HK-2 (cell line): ENCODE data around the gene MB21D2.

Experiments used
- DNase-seq: peaks from one replicate; pipeline ENCODE4 v3.0.0-alpha.2; 2018; ENCODE audit not compliant: unreplicated experiment

Gene MB21D2

DNA sequence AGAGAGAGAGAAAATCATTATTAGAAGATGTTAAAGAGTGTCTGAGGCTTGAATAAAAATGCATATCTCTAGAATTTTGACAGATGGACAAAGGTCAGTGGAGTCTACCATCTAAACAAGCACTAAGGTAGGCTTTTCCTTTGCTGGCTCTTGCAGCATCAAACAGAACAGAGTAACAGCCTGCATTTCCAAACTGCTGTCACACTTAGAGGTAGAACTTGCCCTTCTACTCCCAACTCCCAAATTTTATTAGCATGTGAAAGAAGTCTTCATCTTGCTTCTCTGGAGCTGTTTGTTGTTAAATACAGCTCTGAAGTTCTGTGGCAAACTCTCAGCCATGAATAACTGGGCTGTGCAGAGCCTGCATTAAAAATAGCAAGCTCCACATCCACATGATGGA lies 4.1 kb upstream of the MB21D2 start:
- DNase-seq: no peak

DNA sequence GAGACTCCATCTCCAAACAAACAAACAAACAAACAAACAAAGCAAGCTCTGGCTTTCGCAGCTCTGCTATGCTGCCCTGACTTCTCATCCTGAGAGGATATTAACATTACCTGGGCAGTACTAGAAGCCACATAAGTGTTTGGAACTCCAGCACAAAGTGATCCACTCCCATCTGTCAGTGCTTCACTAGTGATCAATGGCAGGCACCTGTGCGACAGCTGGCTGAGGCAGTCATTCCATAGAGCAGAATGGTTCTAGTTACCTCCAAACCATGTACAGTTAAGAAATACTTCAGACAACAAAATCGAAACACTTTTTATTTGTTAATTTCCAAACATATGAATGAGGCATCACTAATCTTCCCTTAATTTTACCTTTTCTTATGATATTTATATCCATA lies 2.8 kb upstream of the MB21D2 start:
- no peak for DNase-seq

DNA sequence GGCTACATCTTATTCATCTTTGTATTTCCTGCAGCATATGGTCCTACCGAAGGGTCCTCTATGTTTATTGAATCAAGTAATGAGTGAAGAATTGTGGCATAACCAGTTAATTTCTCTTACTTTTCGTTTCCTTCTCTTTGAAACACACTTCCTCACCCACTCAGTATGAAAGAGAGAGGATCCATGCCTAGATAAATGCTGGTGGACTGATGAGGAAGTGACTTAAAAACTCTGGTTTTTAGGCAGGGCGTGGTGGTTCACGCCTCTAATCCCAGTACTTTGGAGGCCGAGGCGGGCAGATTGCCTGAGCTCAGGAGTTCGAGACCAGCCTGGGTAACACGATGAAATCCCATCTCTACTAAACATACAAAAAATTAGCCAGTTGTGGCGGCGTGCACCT lies 2.2 kb upstream of the MB21D2 start:
- DNase-seq: no peak

GRCh38 chr3:192918275-192918588 lies 576 bp upstream of the MB21D2 start:
- no peak for DNase-seq

- DNase-seq: peak; percentile 68
Observed at GRCh38 chr3:192917028-192917403, 640 bp downstream of the MB21D2 start.

- peak; percentile 64 for DNase-seq
Observed at GRCh38 chr3:192916371-192917027, 1.2 kb downstream of the MB21D2 start.

- DNase-seq: no peak
Observed at GRCh38 chr3:192915722-192916121, 1.9 kb downstream of the MB21D2 start.

GRCh38 chr3:192915304-192915703 lies 2.4 kb downstream of the MB21D2 start:
- DNase-seq: no peak

DNA sequence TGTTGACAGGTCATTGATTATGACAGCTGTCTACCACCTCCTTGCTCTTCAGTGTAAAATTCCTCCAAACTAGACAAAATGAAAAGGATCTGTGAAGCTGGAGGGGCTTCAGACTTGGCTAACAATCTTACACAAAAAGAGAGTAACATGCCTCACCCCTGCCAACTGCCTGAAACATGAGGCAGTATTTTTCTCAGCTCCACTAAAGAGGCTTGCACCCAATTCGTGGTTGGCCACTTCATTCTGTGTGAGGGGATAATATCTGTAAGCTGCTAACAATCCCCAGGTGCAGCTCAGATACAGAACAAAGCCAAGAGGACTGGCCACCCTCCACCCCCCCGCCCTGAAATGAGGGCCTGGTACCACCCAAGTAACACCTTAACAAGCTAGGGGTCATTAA lies 2.8 kb downstream of the MB21D2 start:
- DNase-seq: no peak

DNA sequence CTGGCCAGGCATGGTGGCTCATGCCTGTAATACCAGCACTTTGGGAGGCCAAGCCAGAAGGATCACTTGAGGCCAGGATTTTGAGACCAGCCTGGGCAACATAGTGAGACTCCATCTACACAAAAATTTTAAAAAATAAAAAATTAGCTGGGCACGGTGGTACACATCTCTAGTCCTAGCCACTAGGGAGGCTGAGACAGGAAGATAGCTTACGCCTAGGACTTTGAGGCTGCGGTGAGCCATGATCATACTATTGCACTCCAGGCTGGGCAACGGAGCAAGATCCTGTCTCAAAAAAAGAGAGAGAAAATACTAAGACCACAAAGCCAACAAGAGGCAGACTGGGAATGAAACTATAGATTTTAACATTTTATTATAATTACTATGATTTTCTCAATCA lies 4.1 kb downstream of the MB21D2 start:
- no peak for DNase-seq

DNA sequence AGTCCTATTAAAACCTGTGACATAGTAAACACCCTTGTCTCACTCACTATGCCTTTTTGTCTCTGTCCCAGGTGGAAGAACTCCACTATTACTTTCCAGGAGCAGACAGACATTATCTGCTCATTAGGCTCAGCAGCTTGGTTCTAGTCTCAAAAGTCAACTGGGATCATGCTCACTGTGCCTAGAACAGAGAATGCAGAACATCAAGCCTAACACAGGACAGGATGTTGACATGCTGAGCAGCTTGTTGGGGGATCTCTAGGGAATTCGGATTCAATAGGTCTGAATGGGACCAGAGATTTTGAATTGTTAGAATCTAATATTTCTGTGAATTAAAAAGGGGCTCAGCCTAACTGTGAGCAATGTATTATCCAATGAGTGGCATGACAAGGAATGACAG lies 6.4 kb downstream of the MB21D2 start:
- DNase-seq: no peak

- no peak for DNase-seq
Observed at GRCh38 chr3:192907784-192908183, 9.9 kb downstream of the MB21D2 start.

- DNase-seq: no peak
Observed at GRCh38 chr3:192906940-192907339, 10.7 kb downstream of the MB21D2 start.

GRCh38 chr3:192905980-192906678 lies 11.5 kb downstream of the MB21D2 start:
- DNase-seq: no peak

DNA sequence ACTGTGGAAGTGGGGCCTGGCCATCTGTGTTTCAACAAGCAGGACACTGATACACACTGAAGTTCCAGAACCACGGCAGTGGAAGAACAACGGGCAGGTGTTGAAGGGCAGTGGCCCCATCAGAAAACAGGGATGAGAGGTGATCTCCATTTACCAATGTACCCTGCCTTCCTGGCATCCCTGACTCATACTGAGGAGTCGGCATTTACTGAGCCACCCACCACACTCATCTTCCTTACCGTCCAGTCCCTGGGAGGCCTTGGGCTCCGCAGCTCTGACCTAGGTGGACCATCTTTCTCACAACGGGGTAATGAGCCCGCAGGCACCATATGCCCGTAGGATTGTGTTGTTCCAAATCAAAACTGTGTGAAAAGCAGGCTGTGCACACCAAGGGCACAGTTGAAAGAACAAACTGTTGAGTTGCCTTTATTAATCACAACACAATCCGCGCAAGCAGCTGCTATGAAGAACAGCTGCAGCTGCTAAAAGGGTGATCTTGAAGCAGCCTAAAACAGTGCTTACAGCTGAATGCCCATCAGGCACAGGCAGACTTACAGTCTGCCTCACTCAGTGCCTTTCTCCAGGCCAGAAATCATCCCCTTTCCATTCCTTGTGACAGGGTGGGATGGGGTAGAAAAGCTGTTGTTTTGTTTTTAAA lies 12.9 kb downstream of the MB21D2 start:
- DNase-seq: no peak

GRCh38 chr3:192902549-192902948 lies 15.1 kb downstream of the MB21D2 start:
- DNase-seq: no peak

DNA sequence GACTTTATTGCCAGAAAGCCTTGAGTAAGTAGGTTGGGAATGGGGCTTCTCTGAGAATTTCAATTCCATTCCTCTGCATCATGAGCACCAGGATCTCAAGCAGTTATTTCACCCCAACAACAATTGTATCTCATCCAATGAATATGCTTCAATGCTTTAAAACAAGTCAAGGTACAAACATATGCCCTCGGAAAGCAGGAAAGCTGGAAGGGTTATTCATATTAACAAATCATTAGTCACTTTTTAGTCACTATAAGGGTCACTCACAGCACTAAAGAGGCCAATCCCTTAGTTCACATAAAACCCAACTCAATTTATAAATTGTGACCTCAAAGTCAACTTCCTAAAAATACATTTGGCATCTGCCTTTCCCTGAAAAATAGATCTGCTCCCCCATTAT lies 16.2 kb downstream of the MB21D2 start:
- no peak for DNase-seq

- DNase-seq: peak; percentile 60
Observed at GRCh38 chr3:192899540-192899982, 18.1 kb downstream of the MB21D2 start.

DNA sequence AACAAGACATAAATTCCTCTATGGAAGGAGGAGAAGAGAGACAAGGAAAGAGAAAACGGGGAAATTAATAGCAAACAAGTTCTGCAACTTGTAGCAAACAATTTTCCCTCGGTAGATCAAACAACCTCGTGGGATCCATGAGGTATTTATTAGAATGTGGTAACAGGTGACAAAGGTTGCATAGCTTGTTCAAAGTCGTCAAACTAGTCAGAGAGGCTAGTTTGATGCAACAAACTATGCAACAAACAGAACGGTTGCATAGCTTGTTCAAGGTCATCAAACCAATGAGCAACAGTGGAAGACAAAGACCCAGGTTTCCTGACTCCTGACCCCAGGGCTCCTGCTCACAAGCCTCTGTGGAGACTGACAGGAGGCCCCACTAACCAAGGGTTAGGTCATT lies 20.7 kb downstream of the MB21D2 start:
- no peak for DNase-seq

GRCh38 chr3:192896208-192896607 lies 21.4 kb downstream of the MB21D2 start:
- no peak for DNase-seq

DNA sequence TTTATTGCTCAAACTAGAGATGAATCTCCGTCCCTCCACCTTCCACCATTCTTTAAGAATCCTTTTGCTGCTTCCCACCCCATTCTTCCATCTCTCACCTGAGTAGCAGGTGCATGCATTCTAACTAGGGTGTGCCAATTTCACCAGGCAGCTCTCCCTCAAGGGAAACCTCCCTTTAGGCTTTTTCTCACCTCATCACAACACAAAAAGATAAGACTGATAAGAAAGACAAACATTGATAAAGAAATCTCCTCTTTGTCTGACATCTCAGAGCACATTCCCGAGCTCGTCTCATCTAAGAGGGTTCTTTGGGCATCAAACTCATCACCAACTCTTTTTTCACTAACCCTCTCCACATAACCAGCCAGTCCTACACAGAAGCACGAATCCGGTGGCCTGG lies 23.0 kb downstream of the MB21D2 start:
- no peak for DNase-seq

- DNase-seq: peak; percentile 83
Observed at GRCh38 chr3:192892981-192893700, 24.5 kb downstream of the MB21D2 start.
